ENCODE results near the gene HDHD2. TPM values are rescaled to one million over a fixed set of nuclear protein-coding genes. Genes with fewer than 3 reads are reported as not detected.

The HDHD2 gene

Small RNAs within 50 kb of the gene (small RNA-seq; reads per million reads assigned to genes)
- gene AC012254.4 (ENCODE audit: low read depth) = not detected

Measured in mesenchymal stem cell (in vitro differentiated cells and primary cell).